GM12801 (cell line): Measurements from ENCODE around the gene MYRIP.

ENCODE experiments used
- TF ChIP-seq, protein P1 (sequence below): IDR thresholded peaks from one replicate; pipeline ENCODE4 v1.5.1; 2011; ENCODE audit warnings: control low read depth; ENCODE audit not compliant: insufficient read length; ENCODE audit errors: extremely low read depth

The MYRIP gene

DNA sequence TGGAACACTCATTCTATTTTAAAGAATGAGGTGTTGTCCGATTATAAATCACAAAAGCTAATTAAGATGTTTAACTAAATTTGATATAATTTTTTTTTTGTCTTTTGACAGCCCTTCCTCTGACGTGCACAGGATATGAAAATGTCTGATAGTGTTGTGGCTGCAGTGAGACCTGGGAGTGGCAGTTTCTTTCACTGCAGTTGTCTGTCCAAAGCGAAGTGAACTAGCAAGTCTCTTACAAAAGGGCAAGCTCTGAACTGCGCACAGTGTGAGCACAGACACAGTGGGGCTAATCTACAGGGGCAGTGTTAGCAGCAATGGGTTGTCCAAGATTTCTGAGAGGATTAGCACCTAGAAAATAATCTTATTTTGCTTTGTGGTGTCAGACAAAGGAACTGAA is 29.1 kb upstream of the MYRIP start:
- TF ChIP-seq, protein P1, sequence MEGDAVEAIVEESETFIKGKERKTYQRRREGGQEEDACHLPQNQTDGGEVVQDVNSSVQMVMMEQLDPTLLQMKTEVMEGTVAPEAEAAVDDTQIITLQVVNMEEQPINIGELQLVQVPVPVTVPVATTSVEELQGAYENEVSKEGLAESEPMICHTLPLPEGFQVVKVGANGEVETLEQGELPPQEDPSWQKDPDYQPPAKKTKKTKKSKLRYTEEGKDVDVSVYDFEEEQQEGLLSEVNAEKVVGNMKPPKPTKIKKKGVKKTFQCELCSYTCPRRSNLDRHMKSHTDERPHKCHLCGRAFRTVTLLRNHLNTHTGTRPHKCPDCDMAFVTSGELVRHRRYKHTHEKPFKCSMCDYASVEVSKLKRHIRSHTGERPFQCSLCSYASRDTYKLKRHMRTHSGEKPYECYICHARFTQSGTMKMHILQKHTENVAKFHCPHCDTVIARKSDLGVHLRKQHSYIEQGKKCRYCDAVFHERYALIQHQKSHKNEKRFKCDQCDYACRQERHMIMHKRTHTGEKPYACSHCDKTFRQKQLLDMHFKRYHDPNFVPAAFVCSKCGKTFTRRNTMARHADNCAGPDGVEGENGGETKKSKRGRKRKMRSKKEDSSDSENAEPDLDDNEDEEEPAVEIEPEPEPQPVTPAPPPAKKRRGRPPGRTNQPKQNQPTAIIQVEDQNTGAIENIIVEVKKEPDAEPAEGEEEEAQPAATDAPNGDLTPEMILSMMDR, result no peak

DNA sequence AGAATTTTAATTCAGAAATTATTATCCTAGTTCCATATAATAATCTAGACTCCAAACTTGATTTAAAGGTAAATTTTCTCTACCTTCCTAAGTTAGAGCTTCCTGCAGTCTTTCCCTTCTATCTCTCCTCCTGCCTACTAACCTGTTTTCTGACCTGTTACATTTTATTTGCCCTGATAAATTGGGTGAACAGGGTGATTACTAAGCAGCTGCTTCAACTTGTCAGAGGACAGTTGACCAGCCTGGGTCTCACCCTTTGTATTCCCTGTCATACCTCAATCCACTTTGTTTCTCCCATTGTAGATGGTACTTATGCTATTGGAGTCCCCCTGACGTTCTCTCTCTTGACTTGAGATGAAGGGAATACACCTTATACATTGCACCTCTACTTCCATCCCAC is 28.4 kb upstream of the MYRIP start:
- TF ChIP-seq, protein P1, result no peak

DNA sequence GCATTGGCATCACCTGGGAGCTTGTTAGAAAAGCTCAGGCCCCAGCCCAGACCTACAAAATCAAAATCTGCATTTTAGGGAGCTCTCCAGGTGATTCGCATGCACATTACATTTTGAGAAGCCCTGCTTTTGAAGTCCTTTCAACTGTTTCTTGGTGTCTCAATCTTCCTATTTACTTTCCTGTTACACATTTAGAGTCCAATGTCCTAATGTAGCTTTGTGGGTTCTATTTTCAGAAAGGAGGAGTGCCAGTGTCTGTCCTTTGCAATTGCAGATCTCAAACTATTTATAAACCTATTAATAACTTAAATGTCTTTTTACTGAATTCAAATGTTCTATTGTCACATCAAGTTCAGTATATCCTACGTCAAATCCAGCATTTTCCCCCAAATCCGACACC is 27.8 kb upstream of the MYRIP start:
- TF ChIP-seq, protein P1, result no peak

DNA sequence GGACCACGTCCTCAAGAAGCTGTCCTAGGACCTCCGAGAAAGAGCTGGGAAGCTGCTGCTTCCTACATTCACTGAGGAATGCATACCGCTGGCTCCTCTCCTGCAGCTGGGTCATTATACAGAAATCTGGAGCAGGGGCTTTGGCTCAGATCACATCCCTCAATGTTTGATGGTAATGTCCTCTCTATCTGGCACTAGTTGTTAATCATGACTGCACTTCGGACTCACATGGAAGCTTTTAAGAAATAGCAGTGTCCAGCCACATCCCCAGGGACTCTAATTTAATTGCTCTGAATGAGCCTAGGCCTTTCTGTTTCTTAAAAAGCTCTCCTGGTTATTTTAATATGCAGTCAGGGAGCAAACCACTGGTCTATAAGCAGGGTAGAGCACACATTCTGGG is 25.7 kb upstream of the MYRIP start:
- TF ChIP-seq, protein P1, result no peak

DNA sequence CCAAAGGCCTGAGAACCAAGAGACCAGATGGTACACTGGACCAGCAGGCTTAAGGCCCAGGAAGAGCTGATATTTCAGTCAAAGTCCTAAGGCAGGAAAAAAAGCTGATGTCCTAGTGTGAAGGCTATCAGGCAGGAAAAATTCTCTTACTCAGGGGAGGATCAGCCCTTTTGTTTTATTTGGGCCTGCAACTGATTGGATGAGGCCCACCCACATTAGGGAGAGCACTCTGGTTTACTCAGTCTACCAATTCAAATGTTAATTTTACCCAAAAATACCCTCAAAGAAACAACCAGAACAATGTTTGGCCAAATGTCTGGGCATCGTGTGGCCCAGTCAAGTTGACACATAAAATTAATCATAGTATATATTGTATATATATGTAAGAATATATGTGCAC is 24.5 kb upstream of the MYRIP start:
- TF ChIP-seq, protein P1, result no peak

DNA sequence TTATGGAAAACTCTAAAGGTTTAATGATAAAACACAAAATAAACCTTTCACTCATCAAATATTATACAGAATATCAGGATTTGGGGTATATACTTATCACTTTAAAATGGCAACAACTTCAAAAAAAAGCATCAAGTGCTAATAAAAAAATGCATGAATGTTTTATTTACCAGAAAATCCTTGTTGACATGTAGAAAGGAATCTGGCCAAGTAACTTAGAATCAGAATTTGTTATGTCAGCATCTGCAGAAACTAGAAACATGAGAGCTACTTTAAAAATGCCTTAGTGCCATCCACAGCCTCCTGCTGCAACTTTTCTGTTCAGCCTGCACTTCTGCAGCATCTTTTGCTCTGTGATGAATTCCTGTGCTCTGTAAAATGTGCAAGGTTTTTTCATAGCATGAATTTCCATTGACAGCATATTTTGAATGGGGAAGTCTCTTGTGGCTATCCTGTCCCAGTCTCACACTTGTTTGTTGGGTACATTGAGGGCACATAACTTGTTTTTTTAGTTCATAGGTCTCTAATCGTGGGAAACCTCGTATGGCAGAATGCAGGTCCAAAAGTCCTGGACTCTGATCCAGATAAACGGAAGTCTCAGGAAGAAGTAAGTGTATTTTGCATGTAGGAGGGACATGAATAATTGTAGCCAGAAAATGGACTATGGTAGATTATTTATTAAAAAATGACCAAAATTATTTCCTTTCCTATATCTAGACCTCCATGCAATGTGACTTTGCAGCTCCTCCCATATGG is 21.1 kb upstream of the MYRIP start:
- TF ChIP-seq, protein P1, result no peak

DNA sequence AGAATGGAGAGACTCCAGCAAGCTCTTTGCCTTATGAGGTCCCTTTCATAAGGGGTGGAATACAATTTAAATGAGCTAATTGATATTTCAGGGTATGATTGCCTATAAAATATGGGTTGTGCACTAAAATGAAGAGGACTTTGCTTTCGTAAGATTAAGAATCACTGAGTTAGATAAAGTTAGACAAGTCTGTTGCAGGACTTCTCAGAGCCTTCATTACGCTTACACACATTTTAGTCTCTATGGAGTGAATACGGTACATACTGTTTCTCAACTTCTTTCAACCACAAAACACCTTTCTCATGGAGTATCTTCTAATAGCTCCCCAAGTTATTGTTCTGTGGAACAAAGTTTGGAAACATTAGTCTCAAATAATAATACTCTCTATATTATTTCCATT is 17.8 kb upstream of the MYRIP start:
- TF ChIP-seq, protein P1, result no peak

DNA sequence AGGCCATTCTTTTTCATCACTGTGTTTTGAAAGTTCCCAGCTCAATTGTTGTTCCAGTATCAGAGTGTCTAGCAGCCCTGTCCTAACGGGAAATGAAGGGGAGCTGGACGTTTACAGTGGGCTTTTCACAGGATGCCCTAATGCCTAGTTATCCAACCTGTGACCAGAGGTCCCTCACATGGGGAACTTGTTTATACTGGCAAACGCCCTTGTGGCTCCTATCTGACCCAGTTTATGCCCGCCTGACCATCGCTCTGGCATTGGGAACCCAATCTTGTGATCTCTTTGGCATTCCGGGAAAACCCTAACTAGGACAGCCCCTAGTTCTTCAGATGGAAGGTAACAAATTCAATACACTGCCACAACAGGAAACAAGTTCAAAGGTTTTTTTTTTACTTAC is 14.5 kb upstream of the MYRIP start:
- TF ChIP-seq, protein P1, result no peak
